Activated T-cell treated with anti-CD3 and anti-CD28 coated beads, Interleukin-2, amount 50 U/mL, for 4 hours (primary cell): Measurements from ENCODE around the gene CDHR2. TPM values are rescaled to one million over a fixed set of nuclear protein-coding genes. Genes with fewer than 3 reads are reported as not detected.

Experiments
- ATAC-seq, 2 donors: fragments of 200-7000 bp; cut with Tn5 transposase; one replicate each; pipeline ENCODE4 v1.10.0; 2021
- DNase-seq: peaks from one replicate; pipeline ENCODE4 v3.0.0-alpha.2; 2020
- H3K27me3 Mint-ChIP-seq: one replicate; pipeline ENCODE4 v1.8.0; 2021; ENCODE audit warnings: low read depth, mixed read lengths
- H3K36me3 Mint-ChIP-seq: one replicate; pipeline ENCODE4 v1.8.0; 2022; ENCODE audit warnings: mixed read lengths; ENCODE audit not compliant: insufficient read depth
- H3K4me1 Mint-ChIP-seq: one replicate; pipeline ENCODE4 v1.8.0; 2021; ENCODE audit warnings: low read depth, mixed read lengths
- H3K4me3 Mint-ChIP-seq: one replicate; pipeline ENCODE4 v1.8.0; 2021; ENCODE audit warnings: mild to moderate bottlenecking, moderate library complexity, mixed read lengths
- H3K9me3 Mint-ChIP-seq: one replicate; pipeline ENCODE4 v1.8.0; 2021; ENCODE audit warnings: mixed read lengths
- total RNA-seq, 3 donors: library from RNA; stranded (reverse); gene quantifications; one replicate each; pipeline ENCODE4 v1.2.1, GENCODE V29; 2021

The CDHR2 gene
- total RNA-seq, 3 donors from 2014 or later: 0.29 to 0.43 (median 0.33) TPM

GRCh38 chr5:176614805-176615478 is 65.8 kb downstream of the CDHR2 start:
- DNase-seq (no peak), ATAC-seq (no peak)
- Mint-ChIP-seq H3K9me3 (no peaks in the 10 kb centered on the region), H3K4me1 (peaks cover 15% of the 10 kb centered on the region), H3K36me3 (no peaks in the 10 kb centered on the region), H3K4me3 (no peak overlapping the region), H3K27me3 (peaks cover 73% of the 10 kb centered on the region)

- Mint-ChIP-seq H3K4me1 (peaks cover 18% of the 10 kb centered on the region), H3K27me3 (peaks cover 84% of the 10 kb centered on the region), H3K9me3 (no peaks in the 10 kb centered on the region), H3K4me3 (no peak overlapping the region), H3K36me3 (no peaks in the 10 kb centered on the region)
- no peak for ATAC-seq
- DNase-seq: no peak
These were observed 67.4 kb downstream of the CDHR2 start for GRCh38 chr5:176616511-176616910.

- ATAC-seq: no peak
- no peak for DNase-seq
- H3K9me3 Mint-ChIP-seq: no peaks in the 10 kb centered on the region
- H3K36me3 Mint-ChIP-seq: no peaks in the 10 kb centered on the region
- H3K27me3 Mint-ChIP-seq: peaks cover 76% of the 10 kb centered on the region
- no peak overlapping the region for H3K4me3 Mint-ChIP-seq
- peaks cover 16% of the 10 kb centered on the region for H3K4me1 Mint-ChIP-seq
These were observed 69.6 kb downstream of the CDHR2 start for GRCh38 chr5:176618783-176619182.

GRCh38 chr5:176619203-176619568 is 70.0 kb downstream of the CDHR2 start:
- peaks cover 16% of the 10 kb centered on the region for H3K4me1 Mint-ChIP-seq
- ATAC-seq: peak; percentile 96
- H3K36me3 Mint-ChIP-seq: no peaks in the 10 kb centered on the region
- no peak overlapping the region for H3K4me3 Mint-ChIP-seq
- peaks cover 72% of the 10 kb centered on the region for H3K27me3 Mint-ChIP-seq
- H3K9me3 Mint-ChIP-seq: no peaks in the 10 kb centered on the region
- DNase-seq: peak; percentile 71

GRCh38 chr5:176619569-176620332 is 70.6 kb downstream of the CDHR2 start:
- Mint-ChIP-seq H3K4me3 (peak overlapping the region; percentile 64), H3K27me3 (peaks cover 70% of the 10 kb centered on the region)
- no peak for ATAC-seq

GRCh38 chr5:176620333-176620981 is 71.3 kb downstream of the CDHR2 start:
- DNase-seq: no peak
- peak overlapping the region; percentile 64 for H3K4me3 Mint-ChIP-seq
- H3K4me1 Mint-ChIP-seq: peaks cover 16% of the 10 kb centered on the region
- peaks cover 63% of the 10 kb centered on the region for H3K27me3 Mint-ChIP-seq
- H3K9me3 Mint-ChIP-seq: no peaks in the 10 kb centered on the region
- no peak for ATAC-seq
- H3K36me3 Mint-ChIP-seq: no peaks in the 10 kb centered on the region

More at GRCh38 chr5:176619569-176620332, 70.6 kb downstream of the CDHR2 start:
- no peaks in the 10 kb centered on the region for H3K36me3 Mint-ChIP-seq
- no peaks in the 10 kb centered on the region for H3K9me3 Mint-ChIP-seq
- DNase-seq: no peak
- peaks cover 16% of the 10 kb centered on the region for H3K4me1 Mint-ChIP-seq

GRCh38 chr5:176621661-176622079 is 72.5 kb downstream of the CDHR2 start:
- DNase-seq: no peak
- ATAC-seq: no peak
- H3K36me3 Mint-ChIP-seq: no peaks in the 10 kb centered on the region
- H3K4me1 Mint-ChIP-seq: peaks cover 16% of the 10 kb centered on the region
- H3K4me3 Mint-ChIP-seq: no peak overlapping the region
- peaks cover 58% of the 10 kb centered on the region for H3K27me3 Mint-ChIP-seq
- H3K9me3 Mint-ChIP-seq: no peaks in the 10 kb centered on the region

- Mint-ChIP-seq H3K36me3 (no peaks in the 10 kb centered on the region), H3K27me3 (peaks cover 62% of the 10 kb centered on the region), H3K4me1 (peaks cover 15% of the 10 kb centered on the region), H3K9me3 (no peaks in the 10 kb centered on the region), H3K4me3 (no peak overlapping the region)
- ATAC-seq: no peak
- DNase-seq: no peak
These were observed 75.0 kb downstream of the CDHR2 start for GRCh38 chr5:176624142-176624541.

- no peaks in the 10 kb centered on the region for H3K36me3 Mint-ChIP-seq
- peaks cover 14% of the 10 kb centered on the region for H3K4me1 Mint-ChIP-seq
- peaks cover 61% of the 10 kb centered on the region for H3K27me3 Mint-ChIP-seq
- ATAC-seq (no peak), DNase-seq (no peak)
- H3K9me3 Mint-ChIP-seq: no peaks in the 10 kb centered on the region
- H3K4me3 Mint-ChIP-seq: no peak overlapping the region
These were observed 75.8 kb downstream of the CDHR2 start for GRCh38 chr5:176624938-176625337.

GRCh38 chr5:176625512-176625911 is 76.4 kb downstream of the CDHR2 start:
- no peak for ATAC-seq
- DNase-seq: no peak
- no peak overlapping the region for H3K4me3 Mint-ChIP-seq
- no peaks in the 10 kb centered on the region for H3K9me3 Mint-ChIP-seq
- no peaks in the 10 kb centered on the region for H3K36me3 Mint-ChIP-seq
- peaks cover 56% of the 10 kb centered on the region for H3K27me3 Mint-ChIP-seq
- H3K4me1 Mint-ChIP-seq: peaks cover 10% of the 10 kb centered on the region

GRCh38 chr5:176625966-176626875 is 77.1 kb downstream of the CDHR2 start:
- DNase-seq: no peak
- Mint-ChIP-seq H3K36me3 (no peaks in the 10 kb centered on the region), H3K9me3 (no peaks in the 10 kb centered on the region), H3K27me3 (peaks cover 59% of the 10 kb centered on the region), H3K4me3 (no peak overlapping the region), H3K4me1 (peaks cover 13% of the 10 kb centered on the region)
- ATAC-seq: no peak

GRCh38 chr5:176626876-176627236 is 77.7 kb downstream of the CDHR2 start:
- H3K9me3 Mint-ChIP-seq: no peaks in the 10 kb centered on the region
- no peak overlapping the region for H3K4me3 Mint-ChIP-seq
- H3K27me3 Mint-ChIP-seq: peaks cover 59% of the 10 kb centered on the region

GRCh38 chr5:176627582-176627981 is 78.4 kb downstream of the CDHR2 start:
- no peak for ATAC-seq
- H3K4me1 Mint-ChIP-seq: peaks cover 13% of the 10 kb centered on the region
- H3K9me3 Mint-ChIP-seq: no peaks in the 10 kb centered on the region
- no peak for DNase-seq
- H3K4me3 Mint-ChIP-seq: no peak overlapping the region
- H3K36me3 Mint-ChIP-seq: no peaks in the 10 kb centered on the region
- H3K27me3 Mint-ChIP-seq: peaks cover 59% of the 10 kb centered on the region

More at GRCh38 chr5:176626876-176627236, 77.7 kb downstream of the CDHR2 start:
- Mint-ChIP-seq H3K4me1 (peaks cover 13% of the 10 kb centered on the region), H3K36me3 (no peaks in the 10 kb centered on the region)
- no peak for ATAC-seq
- no peak for DNase-seq
